ENCODE measurements around the gene STAT5A.

DNA sequence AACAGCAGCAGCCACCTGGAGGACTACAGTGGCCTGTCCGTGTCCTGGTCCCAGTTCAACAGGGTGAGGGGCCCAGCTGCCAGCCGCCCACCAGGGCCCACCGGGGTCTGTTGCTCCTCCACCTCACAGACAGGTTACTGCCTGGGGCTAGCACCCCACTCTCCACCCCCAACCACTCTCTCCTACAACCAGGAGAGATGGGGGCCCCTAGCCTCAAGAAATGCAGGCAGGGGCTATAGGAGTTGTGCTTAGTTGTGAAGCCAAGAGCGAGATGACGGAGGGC lies 18.0 kb downstream of the STAT5A start:
- TF ChIP-seq, protein P1, sequence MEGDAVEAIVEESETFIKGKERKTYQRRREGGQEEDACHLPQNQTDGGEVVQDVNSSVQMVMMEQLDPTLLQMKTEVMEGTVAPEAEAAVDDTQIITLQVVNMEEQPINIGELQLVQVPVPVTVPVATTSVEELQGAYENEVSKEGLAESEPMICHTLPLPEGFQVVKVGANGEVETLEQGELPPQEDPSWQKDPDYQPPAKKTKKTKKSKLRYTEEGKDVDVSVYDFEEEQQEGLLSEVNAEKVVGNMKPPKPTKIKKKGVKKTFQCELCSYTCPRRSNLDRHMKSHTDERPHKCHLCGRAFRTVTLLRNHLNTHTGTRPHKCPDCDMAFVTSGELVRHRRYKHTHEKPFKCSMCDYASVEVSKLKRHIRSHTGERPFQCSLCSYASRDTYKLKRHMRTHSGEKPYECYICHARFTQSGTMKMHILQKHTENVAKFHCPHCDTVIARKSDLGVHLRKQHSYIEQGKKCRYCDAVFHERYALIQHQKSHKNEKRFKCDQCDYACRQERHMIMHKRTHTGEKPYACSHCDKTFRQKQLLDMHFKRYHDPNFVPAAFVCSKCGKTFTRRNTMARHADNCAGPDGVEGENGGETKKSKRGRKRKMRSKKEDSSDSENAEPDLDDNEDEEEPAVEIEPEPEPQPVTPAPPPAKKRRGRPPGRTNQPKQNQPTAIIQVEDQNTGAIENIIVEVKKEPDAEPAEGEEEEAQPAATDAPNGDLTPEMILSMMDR (IDR thresholded peaks at IDR 0.05): no peak
- TF ChIP-seq POLR2A (IDR thresholded peaks at IDR 0.05): no peak

All from heart left ventricle (tissue), 13 donors.